BE2C (cell line): Measurements from ENCODE around the gene ACADSB.
A peak's percentile ranks its signal among the peaks of the same experiment; 100 is the strongest.

Source experiments
- DNase-seq: peaks from one replicate; pipeline ENCODE4 v3.0.0-alpha.2; 2020
- H3K27me3 ChIP-seq: fragments of 250-450 bp; sonication (Bioruptor Pico); 2 replicates; pipeline ENCODE4 v1.5.1; 2020; ENCODE audit warnings: mild to moderate bottlenecking
- H3K36me3 ChIP-seq: fragments of 250-450 bp; sonication (Bioruptor Pico); 2 replicates; pipeline ENCODE4 v1.5.1; 2020; ENCODE audit warnings: mild to moderate bottlenecking
- H3K4me1 ChIP-seq: fragments of 250-450 bp; sonication (Bioruptor Pico); 2 replicates; pipeline ENCODE4 v1.5.1; 2020
- H3K4me3 ChIP-seq: 2 replicates; pipeline ENCODE4 v1.5.1; 2011; ENCODE audit warnings: low read depth, low read length
- H3K9me3 ChIP-seq: fragments of 250-450 bp; sonication (Bioruptor Pico); 2 replicates; pipeline ENCODE4 v1.5.1; 2020
- CTCF ChIP-seq: IDR thresholded peaks from 2 replicates; pipeline ENCODE4 v1.5.1; 2012; ENCODE audit warnings: mild to moderate bottlenecking, low read depth, low read length

The ACADSB gene

GRCh38 chr10:123093489-123093888 lies 84.7 kb downstream of the ACADSB start:
- Histone ChIP-seq H3K4me1 (no peaks in the 10 kb centered on the region), H3K27me3 (peaks cover 23% of the 10 kb centered on the region), H3K36me3 (no peaks in the 10 kb centered on the region), H3K4me3 (no peak overlapping the region), H3K9me3 (no peaks in the 10 kb centered on the region)
- TF ChIP-seq CTCF: no peak
- DNase-seq: no peak

DNA sequence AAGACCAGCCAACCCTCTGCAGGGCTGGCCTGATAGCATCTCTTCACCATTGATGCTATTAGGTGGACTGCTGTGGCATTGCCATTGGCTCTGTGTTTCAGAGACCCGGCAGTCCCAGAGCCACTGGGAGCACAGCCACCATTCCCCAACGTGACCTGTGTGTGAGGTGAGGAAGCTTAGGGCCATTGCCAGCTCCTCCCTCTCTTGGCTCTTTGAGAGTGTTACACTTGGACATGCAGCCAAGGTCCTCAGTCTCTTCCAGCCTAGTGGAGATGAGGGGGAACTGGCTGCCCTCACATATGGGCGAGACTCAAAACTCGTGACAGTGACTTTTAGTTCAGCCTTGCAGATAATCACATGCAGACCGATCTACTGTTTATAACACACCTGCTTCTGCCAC lies 87.6 kb downstream of the ACADSB start:
- Histone ChIP-seq H3K36me3 (no peaks in the 10 kb centered on the region), H3K27me3 (peaks cover 19% of the 10 kb centered on the region), H3K4me1 (no peaks in the 10 kb centered on the region), H3K4me3 (no peak overlapping the region), H3K9me3 (no peaks in the 10 kb centered on the region)
- DNase-seq: no peak
- TF ChIP-seq CTCF: no peak

DNA sequence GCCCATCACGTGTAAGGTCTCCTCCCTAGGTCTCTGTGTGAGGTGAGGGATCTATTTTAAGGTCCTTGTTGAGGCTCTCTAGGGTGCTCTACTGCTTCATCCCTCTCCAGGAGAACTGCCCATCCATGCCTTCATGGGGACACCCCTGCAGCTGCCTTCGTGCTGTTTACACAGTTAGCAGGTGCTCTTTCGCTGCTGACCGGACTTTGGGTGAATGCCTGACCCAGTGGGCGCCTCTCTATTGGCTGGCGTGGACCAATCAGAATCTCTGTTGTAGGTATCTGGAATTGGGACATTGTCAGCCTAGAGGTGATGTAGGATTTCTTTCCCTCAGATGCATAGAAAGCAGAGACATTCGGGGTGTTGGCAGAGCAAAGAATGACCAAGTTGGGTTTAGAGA lies 88.2 kb downstream of the ACADSB start:
- Histone ChIP-seq H3K36me3 (no peaks in the 10 kb centered on the region), H3K27me3 (peaks cover 18% of the 10 kb centered on the region), H3K9me3 (no peaks in the 10 kb centered on the region), H3K4me3 (no peak overlapping the region), H3K4me1 (no peaks in the 10 kb centered on the region)
- no peak for DNase-seq
- TF ChIP-seq CTCF: no peak

DNA sequence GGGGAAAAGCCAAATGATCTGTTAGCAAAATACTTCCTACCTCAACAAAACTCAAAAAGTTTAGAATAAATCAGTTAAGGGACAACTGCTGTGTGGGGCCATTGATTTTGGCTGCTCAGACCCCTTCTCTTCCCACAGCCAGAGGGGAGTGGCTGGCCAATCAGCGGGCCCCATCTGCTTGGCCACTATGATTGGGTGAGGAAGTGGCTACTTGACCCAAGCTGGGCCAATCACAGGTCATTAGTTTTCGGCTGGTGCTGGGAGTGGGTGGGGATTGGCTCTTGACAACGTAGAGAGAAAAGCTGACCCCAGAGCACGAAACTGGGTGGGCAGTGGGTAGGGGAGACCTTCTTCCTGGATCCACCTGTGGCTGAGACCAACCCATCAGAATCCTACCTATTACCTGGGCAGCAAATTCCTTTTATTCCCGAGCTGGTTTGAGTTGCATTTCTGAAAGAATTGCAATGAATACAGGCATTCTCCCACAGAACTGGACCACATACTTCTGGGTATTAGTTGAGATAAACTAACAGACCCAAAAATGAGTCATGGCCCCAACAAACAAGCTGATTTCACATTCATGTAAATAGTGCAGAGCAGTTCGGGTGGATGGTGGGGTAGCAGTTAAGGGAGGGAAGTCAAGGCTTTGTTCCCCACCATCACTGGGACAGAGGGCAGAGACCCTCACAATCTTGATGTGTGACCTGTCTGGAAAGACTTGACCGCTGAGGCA lies 91.4 kb downstream of the ACADSB start:
- Histone ChIP-seq H3K4me1 (no peaks in the 10 kb centered on the region), H3K27me3 (no peaks in the 10 kb centered on the region), H3K4me3 (no peak overlapping the region), H3K36me3 (no peaks in the 10 kb centered on the region), H3K9me3 (no peaks in the 10 kb centered on the region)
- DNase-seq: peak; percentile 40
- TF ChIP-seq CTCF: no peak

DNA sequence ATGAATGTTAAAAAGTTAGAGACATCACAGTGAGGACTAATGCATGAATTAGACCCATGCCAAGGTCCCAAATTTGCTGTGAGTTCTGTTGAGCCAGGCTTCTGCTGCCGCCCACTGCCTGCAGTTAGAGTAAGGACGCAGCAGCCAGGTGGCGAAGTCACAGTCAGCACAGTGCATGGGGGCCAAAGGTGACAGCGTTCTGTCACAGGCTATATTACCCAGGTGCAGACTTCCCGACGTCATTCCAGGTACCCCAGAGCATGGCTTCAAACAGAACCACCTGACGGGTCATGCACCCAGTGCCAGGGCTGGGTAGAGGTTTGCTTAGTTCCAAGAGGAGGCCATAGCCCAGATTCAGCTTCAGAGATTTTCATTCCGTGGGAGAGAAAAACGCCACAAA lies 93.1 kb downstream of the ACADSB start:
- H3K27me3 ChIP-seq: no peaks in the 10 kb centered on the region; the same call in 1 of the 2 replicates
- TF ChIP-seq CTCF: no peak

GRCh38 chr10:123102673-123103072 lies 93.9 kb downstream of the ACADSB start:
- H3K36me3 ChIP-seq: no peaks in the 10 kb centered on the region
- no peak overlapping the region for H3K4me3 ChIP-seq
- no peak for DNase-seq
- H3K4me1 ChIP-seq: no peaks in the 10 kb centered on the region
- no peak for TF ChIP-seq CTCF
- no peaks in the 10 kb centered on the region; the same call in 1 of the 2 replicates for H3K27me3 ChIP-seq
- no peaks in the 10 kb centered on the region for H3K9me3 ChIP-seq

More for the DNA sequence above, 93.1 kb downstream of the ACADSB start:
- Histone ChIP-seq H3K4me1 (no peaks in the 10 kb centered on the region), H3K4me3 (no peak overlapping the region), H3K9me3 (no peaks in the 10 kb centered on the region), H3K36me3 (no peaks in the 10 kb centered on the region)
- no peak for DNase-seq
